ENCODE measurements around the gene ANKMY1. TPM values are rescaled to one million over a fixed set of nuclear protein-coding genes. Genes with fewer than 3 reads are reported as not detected.
A peak's percentile ranks its signal among the peaks of the same experiment; 100 is the strongest.
"Not testable (repeated sequence)": the region's sequence is repeated elsewhere in the genome, so short reads cannot be mapped to it uniquely, and the experiment has no call there.

Gene ANKMY1
- polyA plus RNA-seq, 1 donor = 13.5 TPM

GRCh38 chr2:240521885-240522284 is 35.9 kb downstream of the ANKMY1 start:
- DNase-seq = not testable (repeated sequence)

- DNase-seq = no peak
Observed at GRCh38 chr2:240520974-240521350, 36.8 kb downstream of the ANKMY1 start.

GRCh38 chr2:240520130-240520973 is 37.4 kb downstream of the ANKMY1 start:
- no peak for DNase-seq

- peak; percentile 25 for DNase-seq
Observed at GRCh38 chr2:240519396-240520129, 38.2 kb downstream of the ANKMY1 start.

- no peak for DNase-seq
Observed at GRCh38 chr2:240518981-240519380, 38.8 kb downstream of the ANKMY1 start.

- DNase-seq = no peak
Observed at GRCh38 chr2:240517342-240517741, 40.4 kb downstream of the ANKMY1 start.

GRCh38 chr2:240514631-240515030 is 43.2 kb downstream of the ANKMY1 start:
- DNase-seq = no peak

GRCh38 chr2:240513549-240514287 is 44.1 kb downstream of the ANKMY1 start:
- peak; percentile 46 for DNase-seq

GRCh38 chr2:240512666-240513535 is 44.9 kb downstream of the ANKMY1 start:
- no peak for DNase-seq

GRCh38 chr2:240512109-240512485 is 45.7 kb downstream of the ANKMY1 start:
- DNase-seq = no peak

GRCh38 chr2:240511351-240512108 is 46.3 kb downstream of the ANKMY1 start:
- DNase-seq = no peak

- no peak for DNase-seq
Observed at GRCh38 chr2:240510513-240511210, 47.1 kb downstream of the ANKMY1 start.

- no peak for DNase-seq
Observed at GRCh38 chr2:240509667-240510512, 47.9 kb downstream of the ANKMY1 start.

- DNase-seq = no peak
Observed at GRCh38 chr2:240508832-240509545, 48.8 kb downstream of the ANKMY1 start.

- no peak for DNase-seq
Observed at GRCh38 chr2:240507778-240508251, 50.0 kb downstream of the ANKMY1 start.

- no peak for DNase-seq
Observed at GRCh38 chr2:240507060-240507777, 50.6 kb downstream of the ANKMY1 start.

GRCh38 chr2:240506406-240507059 is 51.3 kb downstream of the ANKMY1 start:
- no peak for DNase-seq

Measured in left kidney (tissue), 2 donors.